Uterus (tissue), 2 donors: ENCODE results near the gene ORMDL2.

ENCODE experiments used
- POLR2A ChIP-seq, 2 donors: fragments of 450-650 bp; IDR thresholded peaks; one replicate each; pipeline ENCODE4 v1.6.1; 2016; ENCODE audit warnings: antibody characterized with exemption in 2 of 2, mild to moderate bottlenecking in 1 of 2, moderate library complexity in 1 of 2
- TF ChIP-seq, protein P1 (sequence below), 4 experiments: fragments of 200-600 bp in 2 of 4; fragments of 450-650 bp in 2 of 4; sonication (generic) in 2 of 4; IDR thresholded peaks; one replicate each; pipeline ENCODE4 v1.5.1; 2016 to 2019; ENCODE audit warnings: antibody characterized with exemption in 4 of 4, mild to moderate bottlenecking in 2 of 4, moderate library complexity in 1 of 4

- no peak for TF ChIP-seq POLR2A (IDR thresholded peaks at IDR 0.05)
- TF ChIP-seq, protein P1, sequence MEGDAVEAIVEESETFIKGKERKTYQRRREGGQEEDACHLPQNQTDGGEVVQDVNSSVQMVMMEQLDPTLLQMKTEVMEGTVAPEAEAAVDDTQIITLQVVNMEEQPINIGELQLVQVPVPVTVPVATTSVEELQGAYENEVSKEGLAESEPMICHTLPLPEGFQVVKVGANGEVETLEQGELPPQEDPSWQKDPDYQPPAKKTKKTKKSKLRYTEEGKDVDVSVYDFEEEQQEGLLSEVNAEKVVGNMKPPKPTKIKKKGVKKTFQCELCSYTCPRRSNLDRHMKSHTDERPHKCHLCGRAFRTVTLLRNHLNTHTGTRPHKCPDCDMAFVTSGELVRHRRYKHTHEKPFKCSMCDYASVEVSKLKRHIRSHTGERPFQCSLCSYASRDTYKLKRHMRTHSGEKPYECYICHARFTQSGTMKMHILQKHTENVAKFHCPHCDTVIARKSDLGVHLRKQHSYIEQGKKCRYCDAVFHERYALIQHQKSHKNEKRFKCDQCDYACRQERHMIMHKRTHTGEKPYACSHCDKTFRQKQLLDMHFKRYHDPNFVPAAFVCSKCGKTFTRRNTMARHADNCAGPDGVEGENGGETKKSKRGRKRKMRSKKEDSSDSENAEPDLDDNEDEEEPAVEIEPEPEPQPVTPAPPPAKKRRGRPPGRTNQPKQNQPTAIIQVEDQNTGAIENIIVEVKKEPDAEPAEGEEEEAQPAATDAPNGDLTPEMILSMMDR (IDR thresholded peaks at IDR 0.05) = no peak
These were observed 8.6 kb upstream of the ORMDL2 start for GRCh38 chr12:55809274-55809673.
